Panc1 (cell line): Measurements from ENCODE around the gene RAI14.

Experiments
- CTCF ChIP-seq: fragments of 450-650 bp; IDR thresholded peaks from 2 replicates; pipeline ENCODE4 v1.5.1; 2017; ENCODE audit warnings: mild to moderate bottlenecking
- POLR2AphosphoS5 ChIP-seq: IDR thresholded peaks from 2 replicates; pipeline ENCODE4 v1.6.1; 2012; ENCODE audit warnings: mild to moderate bottlenecking, low read depth, low read length, moderate library complexity
- SIN3A ChIP-seq: IDR thresholded peaks from 2 replicates; pipeline ENCODE4 v1.6.1; 2012; ENCODE audit warnings: low read depth, mild to moderate bottlenecking, low read length, moderate library complexity, borderline replicate concordance; ENCODE audit not compliant: insufficient read depth

GRCh38 chr5:34742061-34742460 is 85.9 kb downstream of the RAI14 start:
- no peak for TF ChIP-seq CTCF
- no peak for TF ChIP-seq SIN3A
- TF ChIP-seq POLR2AphosphoS5 = no peak
